SK-N-SH (cell line): ENCODE results near the gene MAP1B.

Experiments
- CHD2 ChIP-seq: fragments of 150-350 bp; IDR thresholded peaks from 2 replicates; pipeline ENCODE4 v1.6.1; 2018; ENCODE audit warnings: low read length; ENCODE audit not compliant: partially characterized antibody
- CTCF ChIP-seq: fragments of 200-600 bp; sonication (generic); IDR thresholded peaks from 2 replicates; pipeline ENCODE4 v1.6.1; 2017; ENCODE audit warnings: antibody characterized with exemption, mild to moderate bottlenecking, moderate library complexity
- EP300 ChIP-seq, 2 experiments: IDR thresholded peaks; 2 replicates each; pipeline versions ENCODE4 v1.4.0 to v1.6.1; 2012; ENCODE audit warnings: borderline replicate concordance in 1 of 2, low read depth in 1 of 2, low read length in 1 of 2
- JUND ChIP-seq: IDR thresholded peaks from 2 replicates; pipeline ENCODE4 v1.4.0; 2012
- POLR2AphosphoS5 ChIP-seq: IDR thresholded peaks from 2 replicates; pipeline ENCODE4 v1.6.1; 2012; ENCODE audit warnings: low read depth, low read length
- RAD21 ChIP-seq: IDR thresholded peaks from 2 replicates; pipeline ENCODE4 v1.6.1; 2012; ENCODE audit warnings: mild to moderate bottlenecking, low read length
- YY1 ChIP-seq: IDR thresholded peaks from 2 replicates; pipeline ENCODE4 v1.4.0; 2012; ENCODE audit warnings: low read depth, mild to moderate bottlenecking

GRCh38 chr5:72195581-72195980, 88.3 kb downstream of the MAP1B start:
- TF ChIP-seq CTCF (no peak), JUND (no peak), POLR2AphosphoS5 (no peak), RAD21 (no peak), YY1 (no peak), CHD2 (no peak), EP300 (IDR thresholded peaks at IDR 0.05; ENCODE audit: borderline replicate concordance in 1 of 2, low read depth in 1 of 2, low read length in 1 of 2) (no peak)
